HUES64 (cell line): Measurements from ENCODE around the gene LITAF.
"Not testable (repeated sequence)": the region's sequence is repeated elsewhere in the genome, so short reads cannot be mapped to it uniquely, and the experiment has no call there.

Experiments used
- H3K27ac ChIP-seq: 2 replicates; pipeline ENCODE4 v1.7.0; 2013; ENCODE audit warnings: low read depth, low read length, inconsistent platforms
- H3K27me3 ChIP-seq: 2 replicates; pipeline ENCODE4 v1.6.1; 2013; ENCODE audit warnings: mild to moderate bottlenecking, low read length; ENCODE audit not compliant: insufficient read depth
- H3K36me3 ChIP-seq: 2 replicates; pipeline ENCODE4 v1.6.1; 2013; ENCODE audit warnings: mild to moderate bottlenecking, low read length; ENCODE audit not compliant: insufficient read depth
- H3K4me1 ChIP-seq: 2 replicates; pipeline ENCODE4 v1.6.1; 2013; ENCODE audit warnings: mild to moderate bottlenecking, low read length, moderate library complexity; ENCODE audit not compliant: insufficient read depth
- H3K4me3 ChIP-seq: 2 replicates; pipeline ENCODE4 v1.5.1; 2013; ENCODE audit warnings: mild to moderate bottlenecking, low read length, moderate library complexity
- H3K9ac ChIP-seq: 2 replicates; pipeline ENCODE4 v1.6.1; 2013; ENCODE audit warnings: mild to moderate bottlenecking, low read depth, low read length
- H3K9me3 ChIP-seq: 2 replicates; pipeline ENCODE4 v1.6.1; 2013; ENCODE audit warnings: low read depth, low read length; ENCODE audit not compliant: insufficient read depth
- WGBS: fragments of 150-250, 120-280 bp; methylation state at CpG from one replicate; pipeline ENCODE4 v1.1.7; 2013; ENCODE audit warnings: missing lambda C conversion rate; 5-methylcytosine and 5-hydroxymethylcytosine counted together

Gene LITAF

GRCh38 chr16:11510178-11510973 lies 76.3 kb downstream of the LITAF start:
- Histone ChIP-seq H3K4me3 (no peak overlapping the region), H3K9ac (no peak overlapping the region), H3K9me3 (no peaks in the 10 kb centered on the region), H3K4me1 (no peaks in the 10 kb centered on the region), H3K27ac (no peak overlapping the region), H3K36me3 (no peaks in the 10 kb centered on the region), H3K27me3 (no peaks in the 10 kb centered on the region)
- 87% methylated on average over 12 of the region's 12 CpGs for WGBS

- H3K9ac ChIP-seq, result no peak overlapping the region
- no peaks in the 10 kb centered on the region for H3K4me1 ChIP-seq
- WGBS, result 98% methylated on average over 3 of the region's 3 CpGs
- H3K4me3 ChIP-seq, result no peak overlapping the region
- H3K27ac ChIP-seq, result no peak overlapping the region
- H3K9me3 ChIP-seq, result no peaks in the 10 kb centered on the region
- no peaks in the 10 kb centered on the region for H3K36me3 ChIP-seq
- no peaks in the 10 kb centered on the region for H3K27me3 ChIP-seq
These were observed 78.7 kb downstream of the LITAF start for GRCh38 chr16:11507991-11508390.

GRCh38 chr16:11507350-11507749 lies 79.4 kb downstream of the LITAF start:
- H3K9ac ChIP-seq, result no peak overlapping the region
- H3K27ac ChIP-seq, result no peak overlapping the region
- no peaks in the 10 kb centered on the region for H3K4me1 ChIP-seq

GRCh38 chr16:11506741-11507305 lies 79.9 kb downstream of the LITAF start:
- no peaks in the 10 kb centered on the region for H3K27me3 ChIP-seq
- H3K9me3 ChIP-seq, result no peaks in the 10 kb centered on the region
- H3K9ac ChIP-seq, result no peak overlapping the region
- H3K4me1 ChIP-seq, result peaks cover 2% of the 10 kb centered on the region; the same call in 1 of the 2 replicates
- 85% methylated on average over 12 of the region's 12 CpGs for WGBS
- H3K4me3 ChIP-seq, result no peak overlapping the region
- H3K36me3 ChIP-seq, result no peaks in the 10 kb centered on the region
- H3K27ac ChIP-seq, result no peak overlapping the region

More at GRCh38 chr16:11507350-11507749, 79.4 kb downstream of the LITAF start:
- H3K36me3 ChIP-seq, result no peaks in the 10 kb centered on the region
- H3K9me3 ChIP-seq, result no peaks in the 10 kb centered on the region
- no peak overlapping the region for H3K4me3 ChIP-seq
- 92% methylated on average over 7 of the region's 7 CpGs for WGBS
- H3K27me3 ChIP-seq, result no peaks in the 10 kb centered on the region

- WGBS, result 92% methylated on average over 10 of the region's 13 CpGs
- H3K27me3 ChIP-seq, H3K9me3 ChIP-seq, H3K4me3 ChIP-seq, H3K27ac ChIP-seq, H3K36me3 ChIP-seq, H3K9ac ChIP-seq: not testable (repeated sequence)
- H3K4me1 ChIP-seq, result peaks cover 13% of the 10 kb centered on the region
These were observed 82.5 kb downstream of the LITAF start for GRCh38 chr16:11504261-11504660.

- Histone ChIP-seq H3K36me3 (no peaks in the 10 kb centered on the region), H3K27ac (no peak overlapping the region), H3K4me1 (peaks cover 13% of the 10 kb centered on the region), H3K9ac (no peak overlapping the region), H3K4me3 (no peak overlapping the region), H3K27me3 (no peaks in the 10 kb centered on the region), H3K9me3 (no peaks in the 10 kb centered on the region)
- 86% methylated on average over 10 of the region's 10 CpGs for WGBS
These were observed 83.2 kb downstream of the LITAF start for GRCh38 chr16:11503566-11503965.

- Histone ChIP-seq H3K4me3 (no peak overlapping the region), H3K9ac (no peak overlapping the region), H3K27me3 (no peaks in the 10 kb centered on the region), H3K9me3 (no peaks in the 10 kb centered on the region), H3K4me1 (peaks cover 22% of the 10 kb centered on the region), H3K27ac (peak overlapping the region; percentile 13; the same call in 1 of the 2 replicates), H3K36me3 (no peaks in the 10 kb centered on the region)
- 52% methylated on average over 4 of the region's 4 CpGs for WGBS
These were observed 84.5 kb downstream of the LITAF start for GRCh38 chr16:11502239-11502638.

GRCh38 chr16:11501632-11502031 lies 85.1 kb downstream of the LITAF start:
- Histone ChIP-seq H3K36me3 (no peaks in the 10 kb centered on the region), H3K4me1 (peaks cover 25% of the 10 kb centered on the region), H3K27ac (peak overlapping the region; percentile 45; the same call in 1 of the 2 replicates), H3K9me3 (no peaks in the 10 kb centered on the region), H3K27me3 (no peaks in the 10 kb centered on the region), H3K4me3 (peak overlapping the region; percentile 0; the same call in 1 of the 2 replicates), H3K9ac (no peak overlapping the region)
- 7% methylated on average over 9 of the region's 9 CpGs for WGBS

GRCh38 chr16:11500700-11501346 lies 85.9 kb downstream of the LITAF start:
- Histone ChIP-seq H3K9ac (no peak overlapping the region), H3K4me1 (peaks cover 25% of the 10 kb centered on the region), H3K27me3 (no peaks in the 10 kb centered on the region), H3K9me3 (no peaks in the 10 kb centered on the region), H3K27ac (peak overlapping the region; percentile 45; the same call in 1 of the 2 replicates), H3K4me3 (no peak overlapping the region), H3K36me3 (no peaks in the 10 kb centered on the region)
- WGBS, result 68% methylated on average over 24 of the region's 24 CpGs

- no peaks in the 10 kb centered on the region for H3K36me3 ChIP-seq
- 88% methylated on average over 7 of the region's 7 CpGs for WGBS
- peaks cover 25% of the 10 kb centered on the region for H3K4me1 ChIP-seq
- H3K9ac ChIP-seq, result no peak overlapping the region
- no peaks in the 10 kb centered on the region for H3K9me3 ChIP-seq
- H3K4me3 ChIP-seq, result no peak overlapping the region
- no peaks in the 10 kb centered on the region for H3K27me3 ChIP-seq
- no peak overlapping the region for H3K27ac ChIP-seq
These were observed 87.2 kb downstream of the LITAF start for GRCh38 chr16:11499295-11500089.
